HCT116 (cell line): ENCODE results near the gene RORB. TPM values are rescaled to one million over a fixed set of nuclear protein-coding genes. Genes with fewer than 3 reads are reported as not detected.

ENCODE experiments used
- ATAC-seq: fragments of 200-7000 bp; cut with Tn5 transposase; 2 replicates; pipeline ENCODE4 v1.9.1; 2020; ENCODE audit warnings: mild to moderate bottlenecking, moderate library complexity
- BruUV-seq: library from RNA; stranded (reverse); fragments of 400-500 nt; replicated peaks from 2 replicates; lab custom pipeline; 2021; lab: Mats Ljungman, UMichigan
- CTCF ChIA-PET: fragments of 300-600 bp; sonication (Branson Sonifier 250); formaldehyde crosslinking; loops from one replicate; lab custom pipeline; 2021; ENCODE audit warnings: antibody characterized with exemption; lab: Charles Lee
- POLR2A ChIA-PET: fragments of 300-600, 350-600 bp; sonication (Branson Sonifier 250); formaldehyde crosslinking; loops from one replicate; lab custom pipeline; 2021; ENCODE audit warnings: antibody characterized with exemption; lab: Charles Lee
- RAD21 ChIA-PET, 2 experiments: fragments of 300-600 bp; sonication (Branson Sonifier 250); formaldehyde crosslinking; loops; one replicate each; lab custom pipeline; 2023; ENCODE audit warnings: low total read pairs in 2 of 2; ENCODE audit not compliant: uncharacterized antibody in 2 of 2, unreplicated experiment in 2 of 2, low non-redundant PET in 1 of 2; lab: Charles Lee
- DNase-seq: peaks from one replicate; pipeline ENCODE4 v3.0.0-alpha.2; 2010; ENCODE audit warnings: low read depth, low spot score
- H2AFZ ChIP-seq: fragments of 200-600 bp; shearing (Covaris generic), sonication (generic); 2 replicates; pipeline ENCODE4 v1.6.1; 2017; ENCODE audit warnings: low read depth, mixed run types, mixed read lengths, antibody characterized with exemption, low read length; ENCODE audit not compliant: poor library complexity, severe bottlenecking
- H3K27ac ChIP-seq: 2 replicates; pipeline ENCODE4 v1.5.1; 2012; ENCODE audit warnings: low read depth, low read length
- H3K27me3 ChIP-seq: fragments of 200-600 bp; sonication (generic); 2 replicates; pipeline ENCODE4 v1.6.1; 2016; ENCODE audit warnings: mixed run types, low read length, mixed read lengths; ENCODE audit not compliant: insufficient read depth
- H3K36me3 ChIP-seq, 2 experiments: fragments of 200-500 bp in 1 of 2; fragments of 200-600 bp in 1 of 2; sonication (Bioruptor generic) in 1 of 2; sonication (generic) in 1 of 2; 2 replicates each; pipeline versions ENCODE4 v1.5.1 to v1.6.1; 2014 to 2016; ENCODE audit warnings: low read length in 2 of 2, inconsistent platforms in 1 of 2, mixed read lengths in 1 of 2, mixed run types in 1 of 2; ENCODE audit not compliant: insufficient read depth in 2 of 2, control insufficient read depth in 1 of 2
- H3K4me1 ChIP-seq, 2 experiments: fragments of 200-600 bp in 1 of 2; sonication (generic) in 1 of 2; 2 replicates each; pipeline versions ENCODE4 v1.5.1 to v1.6.1; 2012 to 2017; ENCODE audit warnings: low read length in 2 of 2, inconsistent platforms in 1 of 2, mild to moderate bottlenecking in 1 of 2, mixed read lengths in 1 of 2, mixed run types in 1 of 2, moderate library complexity in 1 of 2; ENCODE audit not compliant: insufficient read depth in 2 of 2, control insufficient read depth in 1 of 2
- H3K4me2 ChIP-seq: fragments of 200-600 bp; sonication (generic); 2 replicates; pipeline ENCODE4 v1.6.1; 2017; ENCODE audit warnings: mixed run types, low read length, mixed read lengths
- H3K4me3 ChIP-seq, 2 experiments: fragments of 200-600 bp in 1 of 2; sonication (generic) in 1 of 2; replicated peaks in 1 of 2; 2 replicates each; pipeline ENCODE4 v1.5.1; 2011 to 2016; ENCODE audit warnings: low read length in 2 of 2, control low read depth in 1 of 2, low read depth in 1 of 2, mild to moderate bottlenecking in 1 of 2, mixed read lengths in 1 of 2, mixed run types in 1 of 2
- H3K79me2 ChIP-seq: fragments of 200-600 bp; sonication (generic); 2 replicates; pipeline ENCODE4 v1.6.1; 2017; ENCODE audit warnings: mild to moderate bottlenecking, mixed run types, low read length, moderate library complexity, mixed read lengths; ENCODE audit not compliant: insufficient read depth
- H3K9ac ChIP-seq: fragments of 200-600 bp; sonication (generic); 2 replicates; pipeline ENCODE4 v1.6.1; 2016; ENCODE audit warnings: low read length, mixed read lengths
- H3K9me2 ChIP-seq: fragments of 200-600 bp; sonication (generic), shearing (Covaris generic); 2 replicates; pipeline ENCODE4 v1.6.1; 2017; ENCODE audit warnings: mixed run types, mild to moderate bottlenecking, moderate library complexity; ENCODE audit not compliant: insufficient read depth
- H3K9me3 ChIP-seq, 2 experiments: fragments of 200-500 bp in 1 of 2; fragments of 200-600 bp in 1 of 2; sonication (Bioruptor generic) in 1 of 2; sonication (generic) in 1 of 2; 2 replicates each; pipeline ENCODE4 v1.6.1; 2014 to 2017; ENCODE audit warnings: low read length in 2 of 2, mixed read lengths in 2 of 2, inconsistent platforms in 1 of 2, low read depth in 1 of 2, mild to moderate bottlenecking in 1 of 2, mixed run types in 1 of 2, moderate library complexity in 1 of 2; ENCODE audit not compliant: control insufficient read depth in 1 of 2, insufficient read depth in 1 of 2
- H4K20me1 ChIP-seq: fragments of 200-600 bp; sonication (generic), shearing (Covaris generic); 2 replicates; pipeline ENCODE4 v1.6.1; 2017; ENCODE audit warnings: mixed run types, mild to moderate bottlenecking, moderate library complexity; ENCODE audit not compliant: insufficient read depth
- CEBPB ChIP-seq: IDR thresholded peaks from 2 replicates; pipeline ENCODE4 v1.6.1; 2012; ENCODE audit warnings: low read depth
- EGR1 ChIP-seq: IDR thresholded peaks from 2 replicates; pipeline ENCODE4 v1.6.1; 2012; ENCODE audit warnings: low read depth
- ELF1 ChIP-seq: IDR thresholded peaks from 2 replicates; pipeline ENCODE4 v1.6.1; 2012; ENCODE audit warnings: low read depth, borderline replicate concordance
- EZH2phosphoT487 ChIP-seq: fragments of 200-600 bp; IDR thresholded peaks from 2 replicates; pipeline ENCODE4 v1.6.1; 2018; ENCODE audit warnings: antibody characterized with exemption, borderline replicate concordance
- FOSL1 ChIP-seq: IDR thresholded peaks from 2 replicates; pipeline ENCODE4 v1.6.1; 2012; ENCODE audit warnings: low read depth
- JUND ChIP-seq: IDR thresholded peaks from 2 replicates; pipeline ENCODE4 v1.6.1; 2012
- MAX ChIP-seq: IDR thresholded peaks from 2 replicates; pipeline ENCODE4 v1.6.1; 2012
- POLR2A ChIP-seq: IDR thresholded peaks from 2 replicates; pipeline ENCODE4 v1.7.0; 2011; ENCODE audit warnings: borderline replicate concordance; ENCODE audit not compliant: insufficient read depth, insufficient read length; ENCODE audit errors: extremely low read depth
- SIN3A ChIP-seq: IDR thresholded peaks from 2 replicates; pipeline ENCODE4 v1.6.1; 2012; ENCODE audit warnings: low read depth
- SP1 ChIP-seq: IDR thresholded peaks from 2 replicates; pipeline ENCODE4 v1.6.1; 2012; ENCODE audit warnings: low read depth
- SRF ChIP-seq: IDR thresholded peaks from 2 replicates; pipeline ENCODE4 v1.6.1; 2012; ENCODE audit warnings: low read depth
- YY1 ChIP-seq: IDR thresholded peaks from 2 replicates; pipeline ENCODE4 v1.6.1; 2011; ENCODE audit warnings: low read length, low read depth, moderate library complexity, mild to moderate bottlenecking; ENCODE audit not compliant: insufficient replicate concordance; ENCODE audit errors: extremely low read depth
- intact Hi-C: fragments of 100-400 bp; cut with micrococcal nuclease; formaldehyde crosslinking; loops from 2 replicates; pipeline ENCODE4 v1.10.0; 2022
- total RNA-seq: library from RNA; stranded (reverse); gene quantifications from one replicate; pipeline ENCODE4 v1.2.1, GENCODE V29; 2021; ENCODE audit not compliant: unreplicated experiment
- TF ChIP-seq, protein P1 (sequence below), 3 experiments: fragments of 200-600 bp in 1 of 3; sonication (generic) in 1 of 3; IDR thresholded peaks in 2 of 3; conservative IDR thresholded peaks in 1 of 3; 2 replicates each; pipeline ENCODE4 v1.5.1; 2012 to 2017; ENCODE audit warnings: low read depth in 2 of 3, low read length in 2 of 3, antibody characterized with exemption in 1 of 3, borderline replicate concordance in 1 of 3, control low read depth in 1 of 3, mild to moderate bottlenecking in 1 of 3, mixed read lengths in 1 of 3, mixed run types in 1 of 3, moderate library complexity in 1 of 3; ENCODE audit not compliant: insufficient read depth in 1 of 3

Gene RORB
- total RNA-seq, 1 experiment from 2014 or later: 0.02 TPM

GRCh38 chr9:74724317-74724716 lies 227.2 kb downstream of the RORB start:
- Histone ChIP-seq H3K9me3 (no peaks in the 10 kb centered on the region), H3K9ac (no peak overlapping the region), H3K4me1 (no peaks in the 10 kb centered on the region), H3K4me2 (no peak overlapping the region), H3K4me3 (no peak overlapping the region), H4K20me1 (no peaks in the 10 kb centered on the region), H2AFZ (no peak overlapping the region), H3K79me2 (no peaks in the 10 kb centered on the region), H3K27me3 (peaks cover 11% of the 10 kb centered on the region), H3K9me2 (no peaks in the 10 kb centered on the region), H3K27ac (no peak overlapping the region), H3K36me3 (no peaks in the 10 kb centered on the region)
- no peak for ATAC-seq
- CTCF ChIA-PET: no interaction called here
- DNase-seq: no peak
- POLR2A ChIA-PET: no interaction called here
- intact Hi-C loops: no loop called here
- RAD21 ChIA-PET: no interaction called here
- BruUV-seq: no TSS peak
- TF ChIP-seq, protein P1, sequence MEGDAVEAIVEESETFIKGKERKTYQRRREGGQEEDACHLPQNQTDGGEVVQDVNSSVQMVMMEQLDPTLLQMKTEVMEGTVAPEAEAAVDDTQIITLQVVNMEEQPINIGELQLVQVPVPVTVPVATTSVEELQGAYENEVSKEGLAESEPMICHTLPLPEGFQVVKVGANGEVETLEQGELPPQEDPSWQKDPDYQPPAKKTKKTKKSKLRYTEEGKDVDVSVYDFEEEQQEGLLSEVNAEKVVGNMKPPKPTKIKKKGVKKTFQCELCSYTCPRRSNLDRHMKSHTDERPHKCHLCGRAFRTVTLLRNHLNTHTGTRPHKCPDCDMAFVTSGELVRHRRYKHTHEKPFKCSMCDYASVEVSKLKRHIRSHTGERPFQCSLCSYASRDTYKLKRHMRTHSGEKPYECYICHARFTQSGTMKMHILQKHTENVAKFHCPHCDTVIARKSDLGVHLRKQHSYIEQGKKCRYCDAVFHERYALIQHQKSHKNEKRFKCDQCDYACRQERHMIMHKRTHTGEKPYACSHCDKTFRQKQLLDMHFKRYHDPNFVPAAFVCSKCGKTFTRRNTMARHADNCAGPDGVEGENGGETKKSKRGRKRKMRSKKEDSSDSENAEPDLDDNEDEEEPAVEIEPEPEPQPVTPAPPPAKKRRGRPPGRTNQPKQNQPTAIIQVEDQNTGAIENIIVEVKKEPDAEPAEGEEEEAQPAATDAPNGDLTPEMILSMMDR (IDR thresholded peaks at IDR 0.05 in 2 of 3, conservative IDR thresholded peaks at IDR 0.05 in 1 of 3; ENCODE audit: borderline replicate concordance in 1 of 3, insufficient read depth in 1 of 3, low read depth in 2 of 3, low read length in 2 of 3): no peak
- TF ChIP-seq SP1: no peak
- no peak for TF ChIP-seq FOSL1
- TF ChIP-seq YY1: no peak
- TF ChIP-seq EGR1: no peak
- no peak for TF ChIP-seq SRF
- no peak for TF ChIP-seq POLR2A
- TF ChIP-seq MAX: no peak
- TF ChIP-seq SIN3A: no peak
- no peak for TF ChIP-seq EZH2phosphoT487
- TF ChIP-seq JUND: no peak
- TF ChIP-seq CEBPB: no peak
- TF ChIP-seq ELF1: no peak
